Activated CD8-positive, alpha-beta memory T cell treated with anti-CD3 and anti-CD28 coated beads, Interleukin-2, amount 50 U/mL, for 24 hours (primary cell): Measurements from ENCODE around the gene TSEN2.
"Not testable (repeated sequence)": the region's sequence is repeated elsewhere in the genome, so short reads cannot be mapped to it uniquely, and the experiment has no call there.

Experiments
- DNase-seq: peaks from one replicate; pipeline ENCODE4 v3.0.0-alpha.2; 2020; ENCODE audit errors: extremely low read depth

TSEN2 gene

GRCh38 chr3:12484198-12484982 lies at the start of gene TSEN2:
Gene TSEN2 (plus strand): TSS chr3:12484480. CDS start chr3:12489801, 5,321 bp downstream.
- DNase-seq = peak; percentile 85

GRCh38 chr3:12436514-12437220 lies 47.6 kb upstream of the TSEN2 start:
- DNase-seq = no peak

GRCh38 chr3:12437221-12437605 lies 47.1 kb upstream of the TSEN2 start:
- DNase-seq = no peak

- no peak for DNase-seq
Observed at GRCh38 chr3:12437861-12438260, 46.4 kb upstream of the TSEN2 start.

- no peak for DNase-seq
Observed at GRCh38 chr3:12438318-12438717, 46.0 kb upstream of the TSEN2 start.

GRCh38 chr3:12439161-12439940 lies 44.9 kb upstream of the TSEN2 start:
- no peak for DNase-seq

GRCh38 chr3:12440927-12441714 lies 43.2 kb upstream of the TSEN2 start:
- DNase-seq = no peak

GRCh38 chr3:12442654-12443501 lies 41.4 kb upstream of the TSEN2 start:
- DNase-seq = no peak

- DNase-seq = no peak
Observed at GRCh38 chr3:12443781-12444522, 40.3 kb upstream of the TSEN2 start.

- no peak for DNase-seq
Observed at GRCh38 chr3:12444582-12445471, 39.5 kb upstream of the TSEN2 start.

- DNase-seq = no peak
Observed at GRCh38 chr3:12445523-12446240, 38.6 kb upstream of the TSEN2 start.

- DNase-seq = no peak
Observed at GRCh38 chr3:12446298-12446697, 38.0 kb upstream of the TSEN2 start.

- DNase-seq = no peak
Observed at GRCh38 chr3:12447075-12447474, 37.2 kb upstream of the TSEN2 start.

GRCh38 chr3:12448404-12449202 lies 35.7 kb upstream of the TSEN2 start:
- DNase-seq = not testable (repeated sequence)

GRCh38 chr3:12449889-12450682 lies 34.2 kb upstream of the TSEN2 start:
- no peak for DNase-seq

GRCh38 chr3:12451481-12451880 lies 32.8 kb upstream of the TSEN2 start:
- no peak for DNase-seq

- DNase-seq = no peak
Observed at GRCh38 chr3:12451960-12452359, 32.3 kb upstream of the TSEN2 start.
